ENCODE measurements around the gene NRIP1.
A peak's percentile ranks its signal among the peaks of the same experiment; 100 is the strongest.

- TF ChIP-seq CTCF (IDR thresholded peaks at IDR 0.05) (no peak), POLR2AphosphoS5 (IDR thresholded peaks at IDR 0.05) (peak in 2 of 3 donors; percentile 9 to 30), POLR2A (IDR thresholded peaks at IDR 0.05) (peak; percentile 40)
Measured at GRCh38 chr21:15050568-15051377, 14.0 kb downstream of the NRIP1 start.

Data from transverse colon (tissue), 4 donors.